H1 (cell line): ENCODE measurements around the gene CMBL. TPM values are rescaled to one million over a fixed set of nuclear protein-coding genes. Genes with fewer than 3 reads are reported as not detected.
"Not testable (repeated sequence)": the region's sequence is repeated elsewhere in the genome, so short reads cannot be mapped to it uniquely, and the experiment has no call there.

Experiments
- CTCF ChIA-PET: fragments of 300-600 bp; sonication (Branson Sonifier 250); formaldehyde crosslinking; loops from one replicate; lab custom pipeline; 2021; ENCODE audit not compliant: partially characterized antibody; lab: Charles Lee
- POLR2A ChIA-PET: fragments of 300-600 bp; sonication (Branson Sonifier 250); formaldehyde crosslinking; loops from one replicate; lab custom pipeline; 2021; ENCODE audit warnings: inconsistent platforms; ENCODE audit not compliant: partially characterized antibody; lab: Charles Lee
- DNase-seq, 2 experiments: peaks; one replicate each; pipeline versions ENCODE4 v3.0.0 to v3.0.0-alpha.2; 2010 to 2022; ENCODE audit warnings: low spot score in 2 of 2, low read depth in 1 of 2, mixed read lengths in 1 of 2
- FAIRE-seq: peaks from 2 replicates; lab custom pipeline; 2011; peaks lifted over from hg19 to GRCh38; lab: Jason Lieb, UNC
- H2AFZ ChIP-seq: 2 replicates; pipeline ENCODE4 v1.8.1; 2012; ENCODE audit warnings: low read length, inconsistent platforms
- H2AK5ac ChIP-seq: 2 replicates; pipeline ENCODE4 v1.6.1; 2013; ENCODE audit warnings: low read depth, low read length
- H2BK120ac ChIP-seq: replicated peaks from 2 replicates; pipeline ENCODE3; 2013; ENCODE audit warnings: low read depth, low read length, inconsistent platforms
- H2BK12ac ChIP-seq: 2 replicates; pipeline ENCODE4 v1.6.1; 2013; ENCODE audit warnings: low read depth, low read length
- H2BK15ac ChIP-seq: 2 replicates; pipeline ENCODE4 v1.6.1; 2013; ENCODE audit warnings: low read length
- H2BK20ac ChIP-seq: 2 replicates; pipeline ENCODE4 v1.6.1; 2013; ENCODE audit warnings: low read length
- H2BK5ac ChIP-seq: 2 replicates; pipeline ENCODE4 v1.6.1; 2013; ENCODE audit warnings: low read depth, low read length
- H3K14ac ChIP-seq: 2 replicates; pipeline ENCODE4 v1.6.1; 2013; ENCODE audit warnings: inconsistent platforms; ENCODE audit not compliant: insufficient read length
- H3K18ac ChIP-seq: 2 replicates; pipeline ENCODE4 v1.6.1; 2013; ENCODE audit warnings: low read length; ENCODE audit errors: extremely low read depth
- H3K23ac ChIP-seq: 2 replicates; pipeline ENCODE4 v1.6.1; 2013; ENCODE audit warnings: inconsistent platforms; ENCODE audit not compliant: insufficient read length
- H3K23me2 ChIP-seq: 2 replicates; pipeline ENCODE4 v1.6.1; 2013; ENCODE audit warnings: low read depth, low read length
- H3K27ac ChIP-seq: 2 replicates; pipeline ENCODE4 v1.6.1; 2011; ENCODE audit warnings: low read depth, low read length, inconsistent platforms
- H3K27me3 ChIP-seq, 4 experiments: replicated peaks in 1 of 4; 1 replicate in 1 of 4; 2 replicates in 3 of 4; pipeline versions ENCODE4 v1.6.1 to v1.8.1; 2011 to 2013; ENCODE audit warnings: low read length in 3 of 4, mild to moderate bottlenecking in 3 of 4, inconsistent platforms in 2 of 4, mixed read lengths in 2 of 4, moderate library complexity in 1 of 4; ENCODE audit not compliant: control insufficient read depth in 3 of 4, insufficient read depth in 3 of 4; ENCODE audit errors: extremely low read depth in 1 of 4
- H3K36me3 ChIP-seq, 4 experiments: 2 replicates each; pipeline versions ENCODE4 v1.6.1 to v1.8.1; 2011 to 2013; ENCODE audit warnings: mild to moderate bottlenecking in 4 of 4, low read length in 3 of 4, moderate library complexity in 2 of 4, control low read depth in 1 of 4, inconsistent platforms in 1 of 4; ENCODE audit not compliant: insufficient read depth in 4 of 4, control insufficient read depth in 2 of 4
- H3K4ac ChIP-seq: replicated peaks from 2 replicates; pipeline ENCODE3; 2013; ENCODE audit warnings: low read length, low read depth, mixed read lengths, inconsistent platforms; ENCODE audit not compliant: insufficient read length
- H3K4me1 ChIP-seq, 4 experiments: replicated peaks in 1 of 4; 1 replicate in 1 of 4; 2 replicates in 3 of 4; pipeline versions ENCODE4 v1.6.1 to v1.8.1; 2011 to 2013; ENCODE audit warnings: low read length in 3 of 4, inconsistent platforms in 2 of 4, mixed read lengths in 1 of 4; ENCODE audit not compliant: insufficient read depth in 4 of 4, control insufficient read depth in 3 of 4
- H3K4me2 ChIP-seq, 2 experiments: 2 replicates each; pipeline versions ENCODE4 v1.6.1 to v1.8.1; 2011 to 2013; ENCODE audit warnings: low read depth in 2 of 2, low read length in 2 of 2, control low read depth in 1 of 2, inconsistent platforms in 1 of 2, mild to moderate bottlenecking in 1 of 2; ENCODE audit not compliant: insufficient read depth in 1 of 2
- H3K4me3 ChIP-seq, 4 experiments: fragments of 200-600, 300-600 bp in 1 of 4; sonication (generic), shearing (Covaris generic), sonication (Bioruptor Twin) in 1 of 4; 2 replicates each; pipeline versions ENCODE4 v1.5.1 to v1.8.1; 2011 to 2016; ENCODE audit warnings: low read length in 4 of 4, low read depth in 3 of 4, control low read depth in 2 of 4, inconsistent platforms in 2 of 4, mild to moderate bottlenecking in 2 of 4, mixed read lengths in 1 of 4, moderate library complexity in 1 of 4; ENCODE audit not compliant: insufficient read depth in 2 of 4; ENCODE audit errors: extremely low read depth in 1 of 4
- H3K56ac ChIP-seq: replicated peaks from 2 replicates; pipeline ENCODE3; 2013; ENCODE audit warnings: low read depth, mild to moderate bottlenecking, mixed read lengths, low read length, inconsistent platforms; ENCODE audit not compliant: insufficient read length
- H3K79me1 ChIP-seq: 2 replicates; pipeline ENCODE4 v1.6.1; 2013; ENCODE audit warnings: low read depth, low read length, control low read depth
- H3K79me2 ChIP-seq, 2 experiments: 2 replicates each; pipeline versions ENCODE4 v1.6.1 to v1.8.1; 2012 to 2013; ENCODE audit warnings: low read length in 2 of 2, mild to moderate bottlenecking in 2 of 2, inconsistent platforms in 1 of 2; ENCODE audit not compliant: insufficient read depth in 2 of 2, control insufficient read depth in 1 of 2
- H3K9ac ChIP-seq, 4 experiments: replicated peaks in 1 of 4; 1 replicate in 1 of 4; 2 replicates in 3 of 4; pipeline versions ENCODE4 v1.6.1 to v1.8.1; 2011 to 2013; ENCODE audit warnings: low read depth in 3 of 4, low read length in 3 of 4, control low read depth in 2 of 4, mild to moderate bottlenecking in 2 of 4, moderate library complexity in 2 of 4, inconsistent platforms in 1 of 4; ENCODE audit errors: extremely low read depth in 1 of 4
- H3K9me3 ChIP-seq, 2 experiments: 2 replicates each; pipeline versions ENCODE4 v1.6.1 to v1.8.1; 2012 to 2013; ENCODE audit warnings: mild to moderate bottlenecking in 2 of 2, moderate library complexity in 2 of 2, control low read depth in 1 of 2, inconsistent platforms in 1 of 2, low read depth in 1 of 2, low read length in 1 of 2, mixed read lengths in 1 of 2; ENCODE audit not compliant: insufficient read depth in 2 of 2
- H4K20me1 ChIP-seq, 2 experiments: replicated peaks in 1 of 2; 2 replicates each; pipeline versions ENCODE3 to v1.8.1; 2011 to 2013; ENCODE audit warnings: inconsistent platforms in 2 of 2, low read length in 2 of 2, mild to moderate bottlenecking in 1 of 2; ENCODE audit not compliant: insufficient read depth in 2 of 2, control insufficient read depth in 1 of 2
- H4K5ac ChIP-seq: 2 replicates; pipeline ENCODE4 v1.6.1; 2013; ENCODE audit warnings: low read length, low read depth, mixed read lengths, inconsistent platforms; ENCODE audit not compliant: insufficient read length
- H4K8ac ChIP-seq: 2 replicates; pipeline ENCODE4 v1.8.0; 2013; ENCODE audit warnings: mild to moderate bottlenecking, moderate library complexity, low read length, inconsistent platforms; ENCODE audit not compliant: insufficient read depth; ENCODE audit errors: extremely low read depth
- H4K91ac ChIP-seq: replicated peaks from 2 replicates; pipeline ENCODE3; 2013; ENCODE audit warnings: low read length, mixed read lengths, inconsistent platforms; ENCODE audit not compliant: insufficient read length
- WGBS, 2 experiments: shearing (Covaris generic) in 1 of 2; methylation state at CpG; one replicate each; pipeline versions ENCODE4 v1.1.6 to v1.1.7; 2013 to 2015; ENCODE audit warnings: low lambda C conversion rate in 2 of 2, mixed read lengths in 2 of 2, inconsistent platforms in 1 of 2, low coverage in 1 of 2, missing lambda C conversion rate in 1 of 2; ENCODE audit not compliant: insufficient replicate concordance in 2 of 2, insufficient coverage in 1 of 2, insufficient read length in 1 of 2; ENCODE audit errors: extremely low coverage in 1 of 2, missing lambda C conversion rate in 1 of 2; 5-methylcytosine and 5-hydroxymethylcytosine counted together
- polyA plus RNA-seq, 7 experiments: library from polyadenylated mRNA; depleted of rRNA in 3 of 7; stranded (reverse) in 5 of 7; unstranded in 2 of 7; fragments of >200 nt in 5 of 7; fragments of 200-250 nt in 2 of 7; gene quantifications; 1 replicate in 5 of 7; 2 replicates in 1 of 7; 4 replicates in 1 of 7; pipeline versions ENCODE4 v1.2.1 to v1.2.3, GENCODE V29; 2011 to 2013; ENCODE audit warnings: missing spikeins in 2 of 7, mixed read lengths in 2 of 7
- total RNA-seq: library from RNA; stranded (reverse); fragmentation: NEBNext Ultra II Directional; extraction: Animal tissue kit (Norgen Biotek cat#: 25700); gene quantifications from 2 replicates; pipeline ENCODE4 v1.2.1, GENCODE V29; 2021

Gene CMBL
- total and polyA plus RNA-seq, 2 of the 8 experiments (the other 6 are each of a cell fraction or from before 2014, with no cell fraction given), result 27.9 to 32.1 TPM

DNA sequence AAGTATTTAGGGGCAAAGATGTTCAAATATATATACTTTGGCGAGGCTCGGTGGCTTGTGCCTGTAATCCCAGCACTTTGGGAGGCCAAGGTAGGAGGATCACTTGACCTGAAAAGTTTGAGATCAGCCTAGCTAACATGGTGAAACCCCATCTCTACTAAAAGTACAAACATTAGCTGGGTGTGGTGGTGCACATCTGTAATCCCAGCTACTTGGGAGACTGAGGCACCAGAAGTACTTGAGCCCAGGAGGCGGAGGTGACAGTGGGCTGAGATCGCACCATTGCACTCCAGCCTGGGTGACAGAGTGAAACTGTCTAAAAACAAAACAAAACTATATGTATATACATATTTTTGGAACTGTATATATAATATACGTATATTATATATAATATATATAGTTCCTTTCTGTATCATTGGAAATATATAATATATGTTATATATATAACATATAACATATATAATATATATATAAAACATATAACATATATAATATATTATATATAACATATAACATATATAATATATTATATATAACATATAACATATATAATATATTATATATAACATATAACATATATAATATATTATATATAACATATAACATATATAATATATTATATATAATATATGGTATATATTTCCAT, 36.9 kb upstream of the CMBL start:
- DNase-seq, H2BK12ac ChIP-seq, H3K4me1 ChIP-seq, H3K14ac ChIP-seq, FAIRE-seq, H2BK120ac ChIP-seq, H3K23ac ChIP-seq, H3K4me3 ChIP-seq, H3K18ac ChIP-seq, H2AK5ac ChIP-seq, H3K27ac ChIP-seq, H3K4me2 ChIP-seq, POLR2A ChIA-PET, H4K8ac ChIP-seq, H3K27me3 ChIP-seq, H3K36me3 ChIP-seq, H2AFZ ChIP-seq, H4K20me1 ChIP-seq, H4K5ac ChIP-seq, H3K4ac ChIP-seq, H2BK5ac ChIP-seq, H2BK15ac ChIP-seq, H3K79me2 ChIP-seq, CTCF ChIA-PET, H3K23me2 ChIP-seq, H3K79me1 ChIP-seq, H3K9me3 ChIP-seq, H3K9ac ChIP-seq, H3K56ac ChIP-seq, H4K91ac ChIP-seq, H2BK20ac ChIP-seq: not testable (repeated sequence)
- 92% methylated on average over 5 of the region's 5 CpGs; no CpG with 5 or more reads in 1 of the 2 experiments for WGBS, 2 experiments
